Naive thymus-derived CD4-positive, alpha-beta T cell (primary cell): ENCODE results near the gene ZSWIM3. TPM values are rescaled to one million over a fixed set of nuclear protein-coding genes. Genes with fewer than 3 reads are reported as not detected.

ENCODE experiments used
- ATAC-seq: fragments of 150-1000 bp; cut with Tn5 transposase; 2 replicates; pipeline ENCODE4 v1.10.0; 2021; ENCODE audit warnings: mild to moderate bottlenecking, moderate library complexity
- CTCF ChIA-PET: fragments of 350-600 bp; sonication (Branson Sonifier 250); formaldehyde crosslinking; loops from one replicate; lab custom pipeline; 2021; ENCODE audit warnings: antibody characterized with exemption; lab: Charles Lee
- POLR2A ChIA-PET: fragments of 350-600 bp; sonication (Branson Sonifier 250); formaldehyde crosslinking; loops from one replicate; lab custom pipeline; 2021; ENCODE audit warnings: antibody characterized with exemption, inconsistent platforms; lab: Charles Lee
- DNase-seq, 9 donors: peaks; one replicate each; pipeline versions ENCODE4 v3.0.0 to v3.0.0-alpha.2; 2020 to 2022; ENCODE audit warnings: mixed read lengths in 1 of 9
- H3K27ac ChIP-seq: one replicate; pipeline ENCODE4 v1.7.0; 2013; ENCODE audit warnings: mild to moderate bottlenecking, low read depth, low read length, moderate library complexity
- H3K27me3 ChIP-seq, 2 donors: one replicate each; pipeline ENCODE4 v1.7.0; 2013; ENCODE audit warnings: low read length in 2 of 2, mild to moderate bottlenecking in 2 of 2, moderate library complexity in 2 of 2; ENCODE audit not compliant: control insufficient read depth in 2 of 2, insufficient read depth in 2 of 2
- H3K36me3 ChIP-seq, 3 experiments: 1 replicate in 2 of 3; 2 replicates in 1 of 3; pipeline ENCODE4 v1.7.0; 2013; ENCODE audit warnings: low read length in 3 of 3, mild to moderate bottlenecking in 3 of 3, moderate library complexity in 1 of 3; ENCODE audit not compliant: insufficient read depth in 3 of 3, control insufficient read depth in 2 of 3
- H3K4me1 ChIP-seq, 2 donors: one replicate each; pipeline ENCODE4 v1.7.0; 2013; ENCODE audit warnings: low read length in 2 of 2, mild to moderate bottlenecking in 2 of 2, moderate library complexity in 1 of 2; ENCODE audit not compliant: control insufficient read depth in 2 of 2, insufficient read depth in 2 of 2
- H3K4me3 ChIP-seq: 2 replicates; pipeline ENCODE4 v1.7.0; 2013; ENCODE audit warnings: mild to moderate bottlenecking, low read length
- H3K9me3 ChIP-seq, 3 experiments: 1 replicate in 2 of 3; 2 replicates in 1 of 3; pipeline ENCODE4 v1.7.0; 2013; ENCODE audit warnings: low read length in 3 of 3; ENCODE audit not compliant: control insufficient read depth in 2 of 3
- H3K27ac Mint-ChIP-seq, 9 donors: one replicate each; pipeline ENCODE4 v1.8.0; 2020 to 2022; ENCODE audit warnings: mixed read lengths in 9 of 9, mild to moderate bottlenecking in 8 of 9, moderate library complexity in 5 of 9, inconsistent platforms in 2 of 9
- H3K27me3 Mint-ChIP-seq, 5 donors: one replicate each; pipeline ENCODE4 v1.8.0; 2021 to 2022; ENCODE audit warnings: mixed read lengths in 5 of 5, mild to moderate bottlenecking in 1 of 5
- H3K36me3 Mint-ChIP-seq, 5 donors: one replicate each; pipeline ENCODE4 v1.8.0; 2020 to 2022; ENCODE audit warnings: mixed read lengths in 5 of 5, mild to moderate bottlenecking in 3 of 5, inconsistent platforms in 1 of 5
- H3K4me1 Mint-ChIP-seq, 7 donors: one replicate each; pipeline ENCODE4 v1.8.0; 2020 to 2022; ENCODE audit warnings: mixed read lengths in 7 of 7, mild to moderate bottlenecking in 3 of 7, inconsistent platforms in 1 of 7
- H3K4me3 Mint-ChIP-seq, 10 donors: one replicate each; pipeline ENCODE4 v1.8.0; 2020 to 2022; ENCODE audit warnings: mild to moderate bottlenecking in 10 of 10, mixed read lengths in 10 of 10, moderate library complexity in 6 of 10, inconsistent platforms in 2 of 10
- H3K9me3 Mint-ChIP-seq, 11 donors: one replicate each; pipeline ENCODE4 v1.8.0; 2020 to 2022; ENCODE audit warnings: mixed read lengths in 11 of 11, mild to moderate bottlenecking in 4 of 11, inconsistent platforms in 1 of 11, moderate library complexity in 1 of 11
- intact Hi-C, 2 donors: fragments of 100-400 bp; cut with micrococcal nuclease; formaldehyde crosslinking; loops; one replicate each; pipeline ENCODE4 v1.15.1; 2023
- polyA plus RNA-seq, 2 donors: library from polyadenylated mRNA; unstranded; fragments of 300-500 nt; fragmentation: Illumina TruSeq; gene quantifications; one replicate each; pipeline ENCODE4 v1.2.3, GENCODE V29; 2021
- total RNA-seq, 6 experiments: library from RNA in 5 of 6; stranded (reverse) in 5 of 6; gene quantifications; 1 replicate in 5 of 6; 2 replicates in 1 of 6; pipeline ENCODE4 v1.2.3 and lab custom pipeline; 2021 to 2026

ZSWIM3 gene
- total and polyA plus RNA-seq, 7 experiments from 2014 or later, result 1.2 to 6.8 (median 3.1) TPM

GRCh38 chr20:45919542-45920399, 62.4 kb downstream of the ZSWIM3 start:
- Histone ChIP-seq H3K9me3 (no peaks in the 10 kb centered on the region), H3K36me3 (no peaks in the 10 kb centered on the region), H3K4me1 (no peaks in the 10 kb centered on the region), H3K27me3 (no peaks in the 10 kb centered on the region), H3K27ac (no peak overlapping the region), H3K4me3 (no peak overlapping the region)
- ATAC-seq (no peak), DNase-seq (no peak)
- Mint-ChIP-seq H3K27me3 (peaks cover 12 to 37% (median 17%) of the 10 kb centered on the region in 5 donors), H3K9me3 (no peaks in the 10 kb centered on the region), H3K4me1 (peaks cover 0 to 9% (median 4%) of the 10 kb centered on the region in 7 donors), H3K36me3 (no peaks in the 10 kb centered on the region), H3K27ac (no peak overlapping the region), H3K4me3 (no peak overlapping the region)
- intact Hi-C loops, result no loop called here
- CTCF ChIA-PET, result interaction anchor here (0.8 kb wide), 1 partner anchor 15 kb away, joined by 3 read pairs; no protein-coding TSS in a partner anchor
- POLR2A ChIA-PET, result interaction anchor here (0.6 kb wide), 1 partner anchor 16 kb away, joined by 3 read pairs; no protein-coding TSS in a partner anchor

DNA sequence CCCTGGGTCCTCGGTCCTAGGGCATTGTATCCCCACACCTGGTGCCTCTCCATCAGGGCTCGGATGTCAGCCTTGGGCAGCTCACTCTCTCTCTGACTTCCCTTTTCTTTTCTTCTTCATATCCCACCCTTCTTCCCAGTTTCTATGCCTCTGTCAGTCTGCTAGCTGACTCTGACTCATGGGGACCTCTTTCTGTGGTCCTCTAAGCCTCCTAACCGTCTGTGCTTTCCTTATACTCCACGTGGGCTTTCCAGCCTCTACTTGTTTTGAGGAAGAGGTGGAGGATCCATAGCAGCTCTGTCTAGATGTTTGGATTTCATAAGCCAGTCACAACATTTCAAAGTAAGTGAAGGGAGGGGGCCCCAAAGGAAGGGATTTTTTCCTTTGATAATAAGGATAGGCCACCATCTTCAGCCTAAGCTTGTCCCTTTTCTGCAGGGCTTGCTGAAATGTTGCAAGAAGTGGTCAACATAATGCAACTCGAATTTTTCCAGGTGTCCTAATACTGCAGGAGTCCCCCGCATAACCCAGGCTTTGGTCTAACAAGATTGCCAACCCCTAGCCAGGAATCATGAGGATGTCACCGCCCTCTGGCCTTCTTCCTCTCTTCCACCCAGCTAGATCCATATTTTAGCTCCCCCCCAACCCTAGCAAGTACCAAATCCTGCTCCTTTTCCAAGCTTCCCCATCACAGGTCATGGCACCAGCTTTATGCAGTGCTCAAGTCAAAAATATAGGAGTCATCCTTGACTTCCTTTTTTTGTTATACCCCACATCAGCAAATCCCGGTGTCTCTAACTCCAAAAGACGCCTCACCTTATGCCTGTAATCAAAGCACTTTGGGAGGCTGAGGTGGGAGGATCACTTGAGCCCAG, 63.3 kb downstream of the ZSWIM3 start:
- H3K9me3 ChIP-seq, result no peaks in the 10 kb centered on the region
- H3K4me3 Mint-ChIP-seq, result no peak overlapping the region
- intact Hi-C loops, result no loop called here

GRCh38 chr20:45921337-45922189, 64.1 kb downstream of the ZSWIM3 start:
- H3K36me3 Mint-ChIP-seq, result no peaks in the 10 kb centered on the region
- peaks cover 0 to 12% (median 4%) of the 10 kb centered on the region in 7 donors for H3K4me1 Mint-ChIP-seq
- no peak overlapping the region for H3K27ac Mint-ChIP-seq
- ChIA-PET POLR2A (interaction anchor here (4.6 kb wide), 1 partner anchor 12 kb away, joined by 25 read pairs; the partner anchor contains the start of gene PCIF1), CTCF (interaction anchor here (0.8 to 1.2 kb wide), 2 partner anchors 8 to 48 kb away, joined by 3 to 5 read pairs; no protein-coding TSS in a partner anchor)
- Histone ChIP-seq H3K27ac (no peak overlapping the region), H3K36me3 (no peaks in the 10 kb centered on the region), H3K27me3 (no peaks in the 10 kb centered on the region), H3K4me3 (no peak overlapping the region), H3K4me1 (no peaks in the 10 kb centered on the region), H3K9me3 (no peaks in the 10 kb centered on the region)
- no peak overlapping the region for H3K4me3 Mint-ChIP-seq
- peaks cover 3 to 31% (median 8%) of the 10 kb centered on the region in 5 donors for H3K27me3 Mint-ChIP-seq
- no peaks in the 10 kb centered on the region for H3K9me3 Mint-ChIP-seq
- intact Hi-C loops, result no loop called here
- DNase-seq (no peak), ATAC-seq (no peak)

More for the DNA sequence above, 63.3 kb downstream of the ZSWIM3 start:
- H3K9me3 Mint-ChIP-seq, result no peaks in the 10 kb centered on the region
- no peak overlapping the region for H3K27ac Mint-ChIP-seq
- ATAC-seq, result no peak
- peaks cover 0 to 12% (median 4%) of the 10 kb centered on the region in 7 donors for H3K4me1 Mint-ChIP-seq
- H3K27me3 ChIP-seq, result no peaks in the 10 kb centered on the region
- H3K36me3 ChIP-seq, result no peaks in the 10 kb centered on the region
- ChIA-PET CTCF (interaction anchor here (1.2 kb wide), 1 partner anchor 9 kb away, joined by 5 read pairs; no protein-coding TSS in a partner anchor), POLR2A (interaction anchor here (0.6 to 4.6 kb wide), 2 partner anchors 13 to 16 kb away, joined by 3 to 25 read pairs; partner anchors contain the start of gene PCIF1)
- H3K36me3 Mint-ChIP-seq, result no peaks in the 10 kb centered on the region
- no peak for DNase-seq
- H3K4me1 ChIP-seq, result no peaks in the 10 kb centered on the region
- H3K4me3 ChIP-seq, result no peak overlapping the region
- peaks cover 12 to 37% (median 15%) of the 10 kb centered on the region in 5 donors for H3K27me3 Mint-ChIP-seq
- H3K27ac ChIP-seq, result no peak overlapping the region

DNA sequence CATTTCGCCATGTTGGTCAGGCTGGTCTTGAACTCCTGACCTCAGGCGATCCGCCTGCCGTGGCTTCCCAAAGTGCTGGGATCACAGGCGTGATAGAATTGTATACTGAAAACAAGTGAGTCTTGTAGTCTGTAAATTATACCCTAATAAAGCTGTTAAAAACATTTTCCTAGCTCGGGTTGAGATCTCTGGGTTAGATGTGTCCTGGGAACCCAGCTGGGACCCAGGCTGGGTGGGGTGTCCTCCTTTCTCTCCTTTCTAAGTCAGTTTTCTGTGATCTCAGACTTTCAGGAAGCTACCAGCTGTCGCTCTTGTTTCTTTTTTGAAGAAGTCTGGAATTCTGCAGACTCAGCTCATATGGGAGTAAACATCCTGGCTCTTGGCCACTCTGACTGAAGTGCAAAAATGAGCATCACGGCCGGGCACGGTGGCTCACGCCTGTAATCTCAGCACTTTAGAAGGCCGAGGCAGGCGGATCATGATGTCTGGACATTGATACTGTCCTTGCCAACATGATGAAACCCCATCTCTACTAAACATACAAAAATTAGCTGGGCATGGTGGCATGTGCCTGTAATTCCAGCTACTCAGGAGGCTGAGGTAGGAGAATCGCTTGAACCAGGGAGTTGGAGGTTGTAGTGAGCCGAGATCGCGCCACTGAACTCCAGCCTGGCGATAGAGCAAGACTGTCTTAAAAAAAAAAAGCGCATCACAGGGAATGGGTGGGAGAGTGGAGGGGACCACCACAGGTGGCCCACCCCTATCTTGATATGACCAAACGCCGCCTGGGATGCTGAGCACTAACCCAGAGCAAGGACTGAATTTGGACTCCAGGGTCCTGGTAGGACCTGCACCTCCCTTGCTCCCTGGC, 67.2 kb downstream of the ZSWIM3 start:
- no peak for ATAC-seq
- no peaks in the 10 kb centered on the region for H3K9me3 Mint-ChIP-seq
- H3K36me3 Mint-ChIP-seq, result no peaks in the 10 kb centered on the region
- Histone ChIP-seq H3K9me3 (no peaks in the 10 kb centered on the region), H3K4me3 (no peak overlapping the region), H3K27ac (no peak overlapping the region), H3K4me1 (no peaks in the 10 kb centered on the region), H3K36me3 (no peaks in the 10 kb centered on the region), H3K27me3 (no peaks in the 10 kb centered on the region)
- H3K4me3 Mint-ChIP-seq, result no peak overlapping the region
- intact Hi-C loops, result no loop called here
- H3K27ac Mint-ChIP-seq, result peak overlapping the region in 3 of 9 donors; percentile 21 to 67 (median 26)
- H3K4me1 Mint-ChIP-seq, result peaks cover 0 to 14% (median 8%) of the 10 kb centered on the region in 7 donors
- ChIA-PET CTCF (no interaction called here), POLR2A (interaction anchor here (0.7 to 4.6 kb wide), 3 partner anchors 9 to 46 kb away, joined by 3 to 25 read pairs (median 4); partner anchors contain the start of gene PCIF1)
- no peak for DNase-seq
- peaks cover 0 to 20% (median 5%) of the 10 kb centered on the region in 5 donors for H3K27me3 Mint-ChIP-seq

- CTCF ChIA-PET, result interaction anchor here (1.1 kb wide), 1 partner anchor 37 kb away, joined by 3 read pairs; no protein-coding TSS in a partner anchor
These were observed 68.5 kb downstream of the ZSWIM3 start for GRCh38 chr20:45925821-45926506.

More at GRCh38 chr20:45925821-45926506, 68.5 kb downstream of the ZSWIM3 start:
- ATAC-seq, result no peak
- Histone ChIP-seq H3K27me3 (no peaks in the 10 kb centered on the region), H3K36me3 (no peaks in the 10 kb centered on the region), H3K9me3 (no peaks in the 10 kb centered on the region), H3K4me1 (no peaks in the 10 kb centered on the region), H3K27ac (no peak overlapping the region), H3K4me3 (no peak overlapping the region)
- Mint-ChIP-seq H3K27me3 (peaks cover 0 to 11% (median under 1%) of the 10 kb centered on the region in 5 donors), H3K9me3 (no peaks in the 10 kb centered on the region), H3K27ac (no peak overlapping the region), H3K4me3 (no peak overlapping the region), H3K36me3 (no peaks in the 10 kb centered on the region), H3K4me1 (peaks cover 0 to 14% (median 8%) of the 10 kb centered on the region in 7 donors)
- POLR2A ChIA-PET, result interaction anchor here (0.6 to 1.5 kb wide), 5 partner anchors 36 to 47 kb away, joined by 3 to 4 read pairs (median 4); no protein-coding TSS in a partner anchor
- intact Hi-C loops, result no loop called here
- no peak for DNase-seq
